Esophagus muscularis mucosa (tissue), 4 donors: ENCODE data around the gene MAPK8. TPM values are rescaled to one million over a fixed set of nuclear protein-coding genes. Genes with fewer than 3 reads are reported as not detected.

Experiments used
- DNase-seq: peaks from one replicate; pipeline ENCODE4 v3.0.0-alpha.2; 2017; ENCODE audit errors: extremely low spot score
- H3K27ac ChIP-seq, 4 donors: fragments of 200-600 bp; sonication (generic); replicated peaks in 1 of 4; 1 replicate in 3 of 4; 2 replicates in 1 of 4; pipeline ENCODE4 v1.5.1; 2016 to 2019; ENCODE audit warnings: mild to moderate bottlenecking in 1 of 4
- H3K27me3 ChIP-seq, 4 donors: fragments of 200-600 bp; sonication (generic); one replicate each; pipeline versions ENCODE4 v1.5.1 to v1.6.0; 2016 to 2019
- H3K36me3 ChIP-seq, 4 donors: fragments of 200-600 bp; sonication (generic); one replicate each; pipeline ENCODE4 v1.5.1; 2016 to 2019
- H3K4me1 ChIP-seq, 4 donors: fragments of 200-600 bp; sonication (generic); one replicate each; pipeline ENCODE4 v1.5.1; 2016 to 2019
- H3K4me3 ChIP-seq, 4 donors: fragments of 200-600 bp; sonication (generic); 1 replicate in 2 of 4; 2 replicates in 2 of 4; pipeline ENCODE4 v1.5.1; 2016 to 2019; ENCODE audit warnings: mild to moderate bottlenecking in 4 of 4, moderate library complexity in 1 of 4
- H3K9me3 ChIP-seq, 4 donors: fragments of 200-600 bp; sonication (generic); 1 replicate in 3 of 4; 2 replicates in 1 of 4; pipeline ENCODE4 v1.5.1; 2016 to 2019
- EP300 ChIP-seq: sonication (generic); formaldehyde crosslinking; IDR thresholded peaks from one replicate; pipeline ENCODE4 v1.6.1; 2017; ENCODE audit warnings: antibody characterized with exemption
- POLR2A ChIP-seq: fragments of 450-650 bp; IDR thresholded peaks from one replicate; pipeline ENCODE4 v1.6.1; 2017; ENCODE audit warnings: antibody characterized with exemption, moderate library complexity, mild to moderate bottlenecking, low read depth
- POLR2AphosphoS5 ChIP-seq, 2 donors: sonication (generic); formaldehyde crosslinking; IDR thresholded peaks; one replicate each; pipeline ENCODE4 v1.6.1; 2017; ENCODE audit warnings: antibody characterized with exemption in 2 of 2
- WGBS: methylation state at CpG from one replicate; pipeline ENCODE4 v1.1.5; 2018; 5-methylcytosine and 5-hydroxymethylcytosine counted together
- intact Hi-C: fragments of 100-400 bp; cut with DNase I; formaldehyde crosslinking; loops from one replicate; pipeline ENCODE4 v1.15.1; 2023
- total RNA-seq, 4 donors: library from RNA; depleted of rRNA; stranded (reverse); fragments of >200 nt; gene quantifications; one replicate each; pipeline versions ENCODE4 v1.1.0 to v1.2.1, GENCODE V29; 2016
- TF ChIP-seq, protein P1 (sequence below), 3 experiments: fragments of 200-600 bp in 2 of 3; fragments of 450-650 bp in 1 of 3; sonication (generic) in 2 of 3; IDR thresholded peaks; one replicate each; pipeline ENCODE4 v1.5.1; 2017 to 2019; ENCODE audit warnings: antibody characterized with exemption in 3 of 3, mild to moderate bottlenecking in 2 of 3, moderate library complexity in 1 of 3

Gene MAPK8
- total RNA-seq = 10 to 100 TPM; 26.8 to 50.0 (median 33.1) TPM

DNA sequence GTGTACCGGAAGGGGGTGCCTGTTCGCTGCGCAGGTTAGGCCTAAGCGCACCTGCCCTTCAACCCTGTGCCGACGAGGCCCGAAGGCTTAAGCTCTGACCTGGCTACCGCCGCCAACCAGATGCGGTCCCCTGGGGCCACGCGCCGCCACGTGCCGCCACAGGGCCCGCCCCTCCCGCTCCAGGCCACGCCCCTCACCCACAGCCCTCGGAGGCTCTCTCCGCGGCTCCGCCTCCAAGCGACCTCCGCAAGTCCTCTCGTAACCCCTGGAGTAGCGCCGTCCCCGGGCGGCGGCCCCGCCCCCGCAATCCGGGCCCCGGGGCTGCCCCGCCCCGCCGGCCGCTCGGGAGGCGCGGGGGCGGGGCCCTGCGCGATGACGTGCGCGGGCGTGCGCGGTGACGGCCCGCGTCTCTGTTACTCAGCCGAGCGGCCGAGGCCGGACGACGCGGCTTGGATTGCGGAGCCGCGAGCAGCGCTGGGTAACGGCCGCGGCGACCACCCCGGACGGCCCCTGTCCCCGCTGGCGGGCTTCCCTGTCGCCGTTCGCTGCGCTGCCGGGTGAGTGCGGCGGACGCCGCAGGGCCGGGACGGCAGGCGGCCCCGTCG, at the start of gene MAPK8:
TSS of gene MAPK8 (plus strand) at position 413 of the 605 bp plus-strand sequence. CDS start 94,984 bp downstream, outside the sequence.
- intact Hi-C loops = no loop called here
- Histone ChIP-seq H3K36me3 (no peaks in the 10 kb centered on the region), H3K4me1 (peaks cover 12 to 45% (median 32%) of the 10 kb centered on the region in 4 donors), H3K27ac (peak within 1 kb of the TSS; percentile 96 to 99 (median 97)), H3K9me3 (no peaks in the 10 kb centered on the region), H3K27me3 (no peaks in the 10 kb centered on the region), H3K4me3 (peak within 1 kb of the TSS; percentile 83 to 98 (median 90))
- TF ChIP-seq POLR2AphosphoS5 (IDR thresholded peaks at IDR 0.05) (peak; percentile 88 to 93), POLR2A (peak; percentile 90), EP300 (no peak)
- 2% methylated on average over 31 of the region's 86 CpGs for WGBS
- no peak for DNase-seq

DNA sequence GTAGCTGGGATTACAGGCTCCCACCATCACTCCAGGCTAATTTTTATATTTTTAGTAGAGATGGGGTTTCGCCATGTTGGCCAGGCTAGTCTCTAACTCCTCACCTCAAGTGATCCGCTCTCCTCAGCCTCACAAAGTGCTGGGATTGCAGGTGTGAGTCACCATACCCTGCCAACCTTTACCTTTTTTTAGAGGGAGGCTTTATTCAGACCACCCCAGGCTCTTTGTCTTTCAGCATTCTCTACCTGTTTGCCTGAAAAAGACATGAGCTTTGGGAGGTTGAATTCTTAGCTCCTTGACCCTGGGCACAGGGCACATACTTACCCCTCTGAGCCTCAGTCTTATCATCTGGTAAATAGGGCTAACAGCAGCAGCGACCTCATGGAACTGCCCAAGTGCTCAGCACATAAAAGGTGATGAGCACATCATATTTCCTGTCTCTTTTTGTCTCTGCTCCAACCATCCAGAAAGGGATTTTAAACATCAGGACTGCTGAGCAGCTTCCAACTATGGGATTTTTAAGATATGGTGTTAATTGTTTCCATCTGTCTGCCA, 49.0 kb upstream of the MAPK8 start:
- Histone ChIP-seq H3K27me3 (no peaks in the 10 kb centered on the region), H3K36me3 (no peaks in the 10 kb centered on the region), H3K27ac (no peak overlapping the region), H3K4me1 (no peaks in the 10 kb centered on the region), H3K9me3 (no peaks in the 10 kb centered on the region), H3K4me3 (no peak overlapping the region)
- intact Hi-C loops = no loop called here
- no peak for DNase-seq
- 93% methylated on average over 3 of the region's 3 CpGs for WGBS
- TF ChIP-seq POLR2AphosphoS5 (IDR thresholded peaks at IDR 0.05) (no peak), EP300 (no peak)

DNA sequence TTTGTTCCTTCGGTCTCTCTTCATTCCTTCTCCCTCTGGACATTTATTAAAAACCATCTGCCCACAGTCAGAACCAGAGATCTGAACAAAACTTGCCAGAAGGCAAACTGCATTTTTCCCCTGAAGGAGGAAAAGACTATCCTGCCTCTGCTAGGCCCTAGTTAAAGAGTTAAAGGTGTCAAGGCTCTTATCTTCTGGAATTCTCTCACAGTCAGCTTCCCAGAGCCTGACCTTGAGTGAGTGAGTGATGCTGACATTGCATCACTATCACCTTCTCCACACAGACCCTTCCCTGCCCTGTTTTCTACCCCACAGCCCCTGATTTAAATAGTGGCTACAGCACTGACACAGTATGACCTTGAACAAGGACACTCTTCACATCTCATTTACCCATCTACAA, 48.4 kb upstream of the MAPK8 start:
- H3K27ac ChIP-seq = no peak overlapping the region
- H3K4me1 ChIP-seq = no peaks in the 10 kb centered on the region
- no peaks in the 10 kb centered on the region for H3K36me3 ChIP-seq
- 68% methylated on average over 1 of the region's 1 CpG for WGBS
- DNase-seq = peak; percentile 86
- TF ChIP-seq EP300 = no peak
- H3K9me3 ChIP-seq = no peaks in the 10 kb centered on the region
- no peaks in the 10 kb centered on the region for H3K27me3 ChIP-seq
- H3K4me3 ChIP-seq = no peak overlapping the region
- intact Hi-C loops = no loop called here

DNA sequence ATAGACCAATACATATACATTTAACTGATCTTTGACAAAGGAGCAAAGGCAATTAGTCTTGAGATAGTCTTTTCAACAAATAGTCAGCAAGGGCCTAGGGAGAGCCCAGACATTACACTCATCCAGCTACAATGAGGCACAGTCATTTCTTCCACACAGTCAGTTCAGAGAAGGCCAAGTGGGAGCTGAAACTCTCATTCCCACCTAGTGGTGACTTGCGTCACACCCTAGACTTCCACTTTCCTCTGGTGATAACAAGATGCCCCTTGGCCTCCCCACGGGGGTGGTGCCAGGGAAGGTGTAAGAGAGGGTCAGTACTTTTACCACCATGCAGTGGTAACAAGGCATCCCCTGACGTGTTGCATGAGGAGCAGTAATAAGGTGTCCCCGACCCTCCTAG, 39.9 kb upstream of the MAPK8 start:
- DNase-seq = peak; percentile 87
- Histone ChIP-seq H3K4me1 (no peaks in the 10 kb centered on the region), H3K36me3 (no peaks in the 10 kb centered on the region), H3K27me3 (no peaks in the 10 kb centered on the region), H3K9me3 (peaks cover 0 to 5% (median 0%) of the 10 kb centered on the region in 4 donors), H3K4me3 (no peak overlapping the region), H3K27ac (no peak overlapping the region)
- WGBS = 84% methylated on average over 4 of the region's 4 CpGs
- intact Hi-C loops = no loop called here
- no peak for TF ChIP-seq POLR2AphosphoS5 (IDR thresholded peaks at IDR 0.05)
- TF ChIP-seq POLR2A = no peak
- TF ChIP-seq EP300 = no peak
- TF ChIP-seq, protein P1, sequence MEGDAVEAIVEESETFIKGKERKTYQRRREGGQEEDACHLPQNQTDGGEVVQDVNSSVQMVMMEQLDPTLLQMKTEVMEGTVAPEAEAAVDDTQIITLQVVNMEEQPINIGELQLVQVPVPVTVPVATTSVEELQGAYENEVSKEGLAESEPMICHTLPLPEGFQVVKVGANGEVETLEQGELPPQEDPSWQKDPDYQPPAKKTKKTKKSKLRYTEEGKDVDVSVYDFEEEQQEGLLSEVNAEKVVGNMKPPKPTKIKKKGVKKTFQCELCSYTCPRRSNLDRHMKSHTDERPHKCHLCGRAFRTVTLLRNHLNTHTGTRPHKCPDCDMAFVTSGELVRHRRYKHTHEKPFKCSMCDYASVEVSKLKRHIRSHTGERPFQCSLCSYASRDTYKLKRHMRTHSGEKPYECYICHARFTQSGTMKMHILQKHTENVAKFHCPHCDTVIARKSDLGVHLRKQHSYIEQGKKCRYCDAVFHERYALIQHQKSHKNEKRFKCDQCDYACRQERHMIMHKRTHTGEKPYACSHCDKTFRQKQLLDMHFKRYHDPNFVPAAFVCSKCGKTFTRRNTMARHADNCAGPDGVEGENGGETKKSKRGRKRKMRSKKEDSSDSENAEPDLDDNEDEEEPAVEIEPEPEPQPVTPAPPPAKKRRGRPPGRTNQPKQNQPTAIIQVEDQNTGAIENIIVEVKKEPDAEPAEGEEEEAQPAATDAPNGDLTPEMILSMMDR (IDR thresholded peaks at IDR 0.05) = no peak

DNA sequence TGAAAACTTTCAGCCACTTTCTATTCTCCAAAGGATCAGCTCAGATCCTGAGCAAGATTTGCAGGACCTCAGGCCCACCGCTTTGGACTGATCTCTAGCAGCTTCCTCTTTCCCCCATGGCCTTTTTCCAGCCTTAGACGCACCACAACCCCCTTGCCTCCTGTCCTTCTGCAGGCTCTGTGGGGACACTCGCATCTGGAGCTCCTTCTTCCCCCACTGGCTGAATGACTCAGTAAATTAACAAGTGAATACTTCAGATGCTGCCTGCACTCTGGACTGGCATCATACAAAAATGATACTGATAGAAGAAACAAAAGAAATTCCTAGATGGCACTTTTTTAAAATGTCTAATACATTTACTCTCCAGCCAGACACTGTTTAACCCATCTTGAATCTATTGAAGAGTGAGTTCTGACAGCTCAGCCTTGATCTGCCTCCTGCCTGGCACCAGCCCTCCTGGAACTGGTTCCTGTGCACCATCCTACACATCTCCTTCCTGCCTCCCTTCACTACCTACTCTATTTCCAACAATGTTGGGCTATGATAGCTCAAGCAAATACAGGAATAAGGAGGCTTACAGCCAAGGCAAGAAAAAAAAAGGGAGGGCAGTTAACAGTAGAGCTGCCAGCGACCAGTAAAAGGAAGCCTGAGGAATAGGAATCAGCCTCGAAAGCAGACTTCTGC, 35.3 kb upstream of the MAPK8 start:
- Histone ChIP-seq H3K36me3 (no peaks in the 10 kb centered on the region), H3K27ac (no peak overlapping the region), H3K27me3 (no peaks in the 10 kb centered on the region), H3K9me3 (no peaks in the 10 kb centered on the region), H3K4me3 (no peak overlapping the region), H3K4me1 (no peaks in the 10 kb centered on the region)
- intact Hi-C loops = no loop called here
- no peak for DNase-seq
- 75% methylated on average over 5 of the region's 5 CpGs for WGBS
- TF ChIP-seq, protein P1 (IDR thresholded peaks at IDR 0.05) = no peak
- TF ChIP-seq EP300 (no peak), POLR2AphosphoS5 (IDR thresholded peaks at IDR 0.05) (no peak), POLR2A (no peak)

DNA sequence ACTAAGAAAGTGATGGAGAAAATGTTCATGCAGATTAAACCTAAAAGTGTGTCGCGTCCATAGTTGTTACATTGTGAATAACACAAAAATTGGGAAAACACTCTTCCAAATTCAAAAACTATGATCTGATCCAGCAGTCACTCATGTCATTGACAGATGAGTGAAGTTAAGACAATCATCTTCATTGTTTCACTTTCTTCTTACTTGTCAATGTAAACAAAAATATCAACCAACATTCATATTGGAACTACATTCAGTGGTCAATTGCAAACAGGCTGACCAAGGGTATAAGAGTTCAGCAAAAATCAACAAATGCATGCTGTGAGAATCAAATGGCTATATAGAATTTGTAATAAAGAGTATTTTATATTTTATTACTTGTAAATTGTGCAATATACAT, 33.8 kb upstream of the MAPK8 start:
- TF ChIP-seq POLR2AphosphoS5 (IDR thresholded peaks at IDR 0.05) (no peak), EP300 (no peak), POLR2A (no peak)
- TF ChIP-seq, protein P1 (IDR thresholded peaks at IDR 0.05) = no peak
- Histone ChIP-seq H3K9me3 (no peaks in the 10 kb centered on the region), H3K4me3 (no peak overlapping the region), H3K4me1 (no peaks in the 10 kb centered on the region), H3K36me3 (no peaks in the 10 kb centered on the region), H3K27ac (no peak overlapping the region), H3K27me3 (no peaks in the 10 kb centered on the region)
- no peak for DNase-seq
- intact Hi-C loops = no loop called here
- 93% methylated on average over 2 of the region's 2 CpGs for WGBS
